HFF-Myc (cell line): ENCODE measurements around the gene SPRR5.

Source experiments
- DNase-seq: peaks from one replicate; pipeline ENCODE4 v3.0.0-alpha.2; 2011; ENCODE audit warnings: low read depth; ENCODE audit errors: extremely low read depth
- H3K4me3 ChIP-seq: replicated peaks from 2 replicates; pipeline ENCODE4 v1.5.1; 2011; ENCODE audit warnings: low read depth, mild to moderate bottlenecking, control low read depth, low read length
- TF ChIP-seq, protein P1 (sequence below): IDR thresholded peaks from 2 replicates; pipeline ENCODE4 v1.5.1; 2012; ENCODE audit warnings: mild to moderate bottlenecking, low read depth, low read length, control low read depth; ENCODE audit errors: missing control alignments

SPRR5 gene

GRCh38 chr1:152965853-152966252 lies 18.8 kb downstream of the SPRR5 start:
- DNase-seq: no peak
- TF ChIP-seq, protein P1, sequence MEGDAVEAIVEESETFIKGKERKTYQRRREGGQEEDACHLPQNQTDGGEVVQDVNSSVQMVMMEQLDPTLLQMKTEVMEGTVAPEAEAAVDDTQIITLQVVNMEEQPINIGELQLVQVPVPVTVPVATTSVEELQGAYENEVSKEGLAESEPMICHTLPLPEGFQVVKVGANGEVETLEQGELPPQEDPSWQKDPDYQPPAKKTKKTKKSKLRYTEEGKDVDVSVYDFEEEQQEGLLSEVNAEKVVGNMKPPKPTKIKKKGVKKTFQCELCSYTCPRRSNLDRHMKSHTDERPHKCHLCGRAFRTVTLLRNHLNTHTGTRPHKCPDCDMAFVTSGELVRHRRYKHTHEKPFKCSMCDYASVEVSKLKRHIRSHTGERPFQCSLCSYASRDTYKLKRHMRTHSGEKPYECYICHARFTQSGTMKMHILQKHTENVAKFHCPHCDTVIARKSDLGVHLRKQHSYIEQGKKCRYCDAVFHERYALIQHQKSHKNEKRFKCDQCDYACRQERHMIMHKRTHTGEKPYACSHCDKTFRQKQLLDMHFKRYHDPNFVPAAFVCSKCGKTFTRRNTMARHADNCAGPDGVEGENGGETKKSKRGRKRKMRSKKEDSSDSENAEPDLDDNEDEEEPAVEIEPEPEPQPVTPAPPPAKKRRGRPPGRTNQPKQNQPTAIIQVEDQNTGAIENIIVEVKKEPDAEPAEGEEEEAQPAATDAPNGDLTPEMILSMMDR: no peak
- H3K4me3 ChIP-seq: no peak overlapping the region

DNA sequence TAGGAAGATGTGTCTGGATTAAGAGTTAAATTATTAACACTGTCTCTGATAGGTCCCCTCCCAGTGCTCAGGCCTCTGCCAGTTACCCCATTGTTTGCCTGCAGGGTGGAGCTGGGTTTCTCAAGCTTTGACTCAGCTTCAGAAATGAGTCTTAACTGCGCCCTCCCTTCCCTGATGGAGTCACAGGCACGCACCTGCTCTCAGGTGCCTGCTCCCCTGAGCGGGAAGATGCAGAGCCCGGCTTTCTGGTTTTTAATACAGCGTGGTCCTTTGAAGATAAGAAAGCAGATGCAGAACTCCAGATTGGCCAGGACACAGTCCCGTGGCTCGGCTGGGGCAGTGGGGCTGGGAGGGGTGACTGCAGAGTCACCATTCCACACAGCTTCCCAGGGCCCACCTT lies 20.2 kb downstream of the SPRR5 start:
- H3K4me3 ChIP-seq: no peak overlapping the region
- no peak for DNase-seq
- TF ChIP-seq, protein P1: no peak

DNA sequence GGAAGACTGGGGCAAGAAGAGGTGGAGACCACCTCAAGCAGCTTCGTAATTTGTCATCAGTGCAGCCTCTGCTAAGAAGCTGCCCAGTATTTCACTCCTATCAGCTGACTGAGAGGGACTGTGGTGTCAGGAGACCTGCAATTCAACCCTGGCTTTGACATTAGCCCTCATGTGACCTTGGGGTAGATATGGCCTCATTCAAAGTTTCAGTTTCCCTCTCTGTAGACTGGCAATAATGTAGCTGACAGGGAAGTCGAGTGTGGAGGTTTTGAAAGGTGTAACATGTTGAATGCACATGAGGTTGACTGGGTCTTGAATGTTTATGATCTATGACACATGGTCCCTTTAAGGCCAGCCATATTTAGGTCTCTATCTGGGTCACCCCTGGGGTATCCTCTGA lies 21.2 kb downstream of the SPRR5 start:
- no peak for DNase-seq
- TF ChIP-seq, protein P1: no peak
- no peak overlapping the region for H3K4me3 ChIP-seq

DNA sequence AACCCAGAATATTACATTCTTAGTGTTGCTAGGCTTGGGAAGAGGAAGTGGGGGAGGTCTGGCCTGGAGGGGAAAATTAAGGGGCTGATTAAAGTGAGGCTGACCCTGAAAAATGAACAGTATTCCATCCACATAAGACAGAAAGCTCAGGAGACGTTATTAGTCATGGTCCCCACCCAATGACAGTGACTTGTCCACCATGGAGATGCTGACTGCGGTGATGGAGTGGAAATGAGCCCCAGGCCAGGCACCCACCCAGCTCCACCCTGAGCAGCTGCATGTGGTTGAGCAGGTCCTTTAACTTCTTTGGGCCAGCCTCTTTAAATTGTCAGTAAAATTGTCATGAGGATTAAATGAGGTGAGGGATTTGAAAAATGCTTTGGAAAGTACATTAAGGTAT lies 22.0 kb downstream of the SPRR5 start:
- H3K4me3 ChIP-seq: no peak overlapping the region
- TF ChIP-seq, protein P1: no peak
- no peak for DNase-seq

GRCh38 chr1:152970495-152970894 lies 23.5 kb downstream of the SPRR5 start, which contains the start of gene SPRR4:
Gene SPRR4 (plus strand): TSS chr1:152970648. CDS start chr1:152971891, 1,243 bp downstream.
- no peak for DNase-seq
- H3K4me3 ChIP-seq: no peak within 1 kb of the TSS
- TF ChIP-seq, protein P1: no peak

GRCh38 chr1:152972196-152972886 lies 25.3 kb downstream of the SPRR5 start:
- no peak for DNase-seq
- TF ChIP-seq, protein P1: no peak
- H3K4me3 ChIP-seq: no peak overlapping the region

- no peak overlapping the region for H3K4me3 ChIP-seq
- DNase-seq: no peak
- TF ChIP-seq, protein P1: no peak
Measured at GRCh38 chr1:152976688-152977087, 29.7 kb downstream of the SPRR5 start.
